Measurements from ENCODE around the gene ATP11A. TPM values are rescaled to one million over a fixed set of nuclear protein-coding genes. Genes with fewer than 3 reads are reported as not detected.

Gene ATP11A
- total RNA-seq, 1 experiment from 2014 or later = 65.3 TPM

GRCh38 chr13:112819816-112820215 lies 130.0 kb downstream of the ATP11A start:
- Histone ChIP-seq H4K20me1 (ENCODE audit: control insufficient read depth, insufficient read depth, insufficient read length) (no peaks in the 10 kb centered on the region), H2BK5ac (ENCODE audit: insufficient read length, low read length) (no peak overlapping the region), H3K27me3 (ENCODE audit: insufficient read depth, low read length) (no peaks in the 10 kb centered on the region), H3K23ac (ENCODE audit: insufficient read length, low read depth, low read length) (no peak overlapping the region), H3K18ac (ENCODE audit: insufficient read length, low read depth, low read length) (no peak overlapping the region), H3K79me1 (ENCODE audit: insufficient read depth, low read depth, low read length, poor library complexity, severe bottlenecking) (no peaks in the 10 kb centered on the region), H2AFZ (ENCODE audit: low read length) (no peak overlapping the region), H3K27ac (ENCODE audit: insufficient read length, low read depth, low read length) (no peak overlapping the region), H2BK120ac (ENCODE audit: low read depth, low read length, poor library complexity, severe bottlenecking) (no peak overlapping the region), H3K14ac (ENCODE audit: insufficient read depth, low read length) (no peak overlapping the region; the same call in 1 of the 2 replicates), H2BK20ac (ENCODE audit: low read depth, low read length, poor library complexity, severe bottlenecking) (no peak overlapping the region), H3K9ac (ENCODE audit: extremely low read depth, insufficient read length, low read length) (no peak overlapping the region), H3K4me2 (ENCODE audit: insufficient read depth, insufficient read length, low read length) (no peak overlapping the region), H3K23me2 (ENCODE audit: insufficient read length, low read depth, low read length, poor library complexity, severe bottlenecking) (no peaks in the 10 kb centered on the region), H3K4ac (ENCODE audit: low read depth, low read length) (no peak overlapping the region), H4K5ac (ENCODE audit: insufficient read length, low read depth, low read length) (no peak overlapping the region), H2BK12ac (ENCODE audit: insufficient read length, low read depth, low read length) (no peak overlapping the region), H2AK5ac (ENCODE audit: insufficient read length, low read length) (no peak overlapping the region), H3K4me1 (ENCODE audit: insufficient read depth, low read length) (no peaks in the 10 kb centered on the region), H3K9me3 (ENCODE audit: control insufficient read depth, low read depth, low read length) (peaks cover 16% of the 10 kb centered on the region), H3K56ac (ENCODE audit: insufficient read length, low read depth, low read length) (no peak overlapping the region), H3T11ph (ENCODE audit: low read length) (no peak overlapping the region), H2BK15ac (ENCODE audit: low read depth, low read length) (no peak overlapping the region), H4K91ac (ENCODE audit: insufficient read length, low read depth, low read length) (no peak overlapping the region), H3K79me2 (ENCODE audit: insufficient read depth, low read length) (no peaks in the 10 kb centered on the region), H4K8ac (replicated peaks; ENCODE audit: insufficient read length, low read depth, low read length) (no peak overlapping the region)
- Mint-ChIP-seq H3K36me3 (ENCODE audit: insufficient read depth in 1 of 3, low read depth in 3 of 3) (peaks cover 51 to 93% (median 80%) of the 10 kb centered on the region in 3 experiments), H3K4me1 (no peaks in the 10 kb centered on the region), H3K9me3 (peaks cover 15 to 28% of the 10 kb centered on the region in 2 experiments), H3K27ac (no peak overlapping the region; a peak in 1 of 7 replicates), H3K27me3 (ENCODE audit: low read depth) (no peaks in the 10 kb centered on the region), H3K4me3 (no peak overlapping the region)
- TF ChIP-seq, protein P1, sequence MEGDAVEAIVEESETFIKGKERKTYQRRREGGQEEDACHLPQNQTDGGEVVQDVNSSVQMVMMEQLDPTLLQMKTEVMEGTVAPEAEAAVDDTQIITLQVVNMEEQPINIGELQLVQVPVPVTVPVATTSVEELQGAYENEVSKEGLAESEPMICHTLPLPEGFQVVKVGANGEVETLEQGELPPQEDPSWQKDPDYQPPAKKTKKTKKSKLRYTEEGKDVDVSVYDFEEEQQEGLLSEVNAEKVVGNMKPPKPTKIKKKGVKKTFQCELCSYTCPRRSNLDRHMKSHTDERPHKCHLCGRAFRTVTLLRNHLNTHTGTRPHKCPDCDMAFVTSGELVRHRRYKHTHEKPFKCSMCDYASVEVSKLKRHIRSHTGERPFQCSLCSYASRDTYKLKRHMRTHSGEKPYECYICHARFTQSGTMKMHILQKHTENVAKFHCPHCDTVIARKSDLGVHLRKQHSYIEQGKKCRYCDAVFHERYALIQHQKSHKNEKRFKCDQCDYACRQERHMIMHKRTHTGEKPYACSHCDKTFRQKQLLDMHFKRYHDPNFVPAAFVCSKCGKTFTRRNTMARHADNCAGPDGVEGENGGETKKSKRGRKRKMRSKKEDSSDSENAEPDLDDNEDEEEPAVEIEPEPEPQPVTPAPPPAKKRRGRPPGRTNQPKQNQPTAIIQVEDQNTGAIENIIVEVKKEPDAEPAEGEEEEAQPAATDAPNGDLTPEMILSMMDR (conservative IDR thresholded peaks at IDR 0.05) = no peak
- no peak for DNase-seq
- WGBS (ENCODE audit: extremely low coverage, insufficient read length, low lambda C conversion rate) = no CpG with 5 or more reads among the region's 29 CpGs

Data from H9 (cell line).